NCI-H1105 (cell line): ENCODE data around the gene NEK8.
"Not testable (repeated sequence)": the region's sequence is repeated elsewhere in the genome, so short reads cannot be mapped to it uniquely, and the experiment has no call there.

ENCODE experiments used
- DNase-seq: peaks from one replicate; lab custom pipeline; 2025; lab: John Stamatoyannopoulos, UW

The NEK8 gene

GRCh38 chr17:28725660-28726225 is 2.8 kb upstream of the NEK8 start:
- peak; percentile 74 for DNase-seq

- peak; percentile 65 for DNase-seq
These were observed 2.4 kb upstream of the NEK8 start, which contains the start of gene TLCD1 for GRCh38 chr17:28726226-28726626. TLCD1 (minus strand) TSS chr17:28726233; CDS start chr17:28726097, 136 bp downstream.

GRCh38 chr17:28726627-28727491 is 1.7 kb upstream of the NEK8 start:
- DNase-seq: peak; percentile 92

- no peak for DNase-seq
These were observed 1.4 kb downstream of the NEK8 start for GRCh38 chr17:28729950-28730330.

GRCh38 chr17:28733346-28733745 is 4.8 kb downstream of the NEK8 start:
- no peak for DNase-seq

- no peak for DNase-seq
These were observed 6.2 kb downstream of the NEK8 start for GRCh38 chr17:28734712-28735241.

GRCh38 chr17:28735242-28735722 is 6.7 kb downstream of the NEK8 start:
- no peak for DNase-seq

GRCh38 chr17:28735913-28736769 is 7.6 kb downstream of the NEK8 start:
- not testable (repeated sequence) for DNase-seq

- no peak for DNase-seq
These were observed 8.7 kb downstream of the NEK8 start for GRCh38 chr17:28737316-28737715.

- no peak for DNase-seq
These were observed 9.4 kb downstream of the NEK8 start for GRCh38 chr17:28737770-28738679.

GRCh38 chr17:28738680-28739384 is 10.2 kb downstream of the NEK8 start:
- DNase-seq: no peak

GRCh38 chr17:28740406-28741357 is 12.1 kb downstream of the NEK8 start:
- no peak for DNase-seq

- no peak for DNase-seq
These were observed 13.1 kb downstream of the NEK8 start for GRCh38 chr17:28741358-28742349.

- peak; percentile 74 for DNase-seq
These were observed 14.9 kb downstream of the NEK8 start, which contains the start of gene TRAF4 for GRCh38 chr17:28743243-28744103. TRAF4 (plus strand) TSS chr17:28744011; CDS start chr17:28744113, 102 bp downstream.

GRCh38 chr17:28744104-28744971 is 15.8 kb downstream of the NEK8 start:
- peak; percentile 11 for DNase-seq
